ENCODE data around the gene MDP1.

DNA sequence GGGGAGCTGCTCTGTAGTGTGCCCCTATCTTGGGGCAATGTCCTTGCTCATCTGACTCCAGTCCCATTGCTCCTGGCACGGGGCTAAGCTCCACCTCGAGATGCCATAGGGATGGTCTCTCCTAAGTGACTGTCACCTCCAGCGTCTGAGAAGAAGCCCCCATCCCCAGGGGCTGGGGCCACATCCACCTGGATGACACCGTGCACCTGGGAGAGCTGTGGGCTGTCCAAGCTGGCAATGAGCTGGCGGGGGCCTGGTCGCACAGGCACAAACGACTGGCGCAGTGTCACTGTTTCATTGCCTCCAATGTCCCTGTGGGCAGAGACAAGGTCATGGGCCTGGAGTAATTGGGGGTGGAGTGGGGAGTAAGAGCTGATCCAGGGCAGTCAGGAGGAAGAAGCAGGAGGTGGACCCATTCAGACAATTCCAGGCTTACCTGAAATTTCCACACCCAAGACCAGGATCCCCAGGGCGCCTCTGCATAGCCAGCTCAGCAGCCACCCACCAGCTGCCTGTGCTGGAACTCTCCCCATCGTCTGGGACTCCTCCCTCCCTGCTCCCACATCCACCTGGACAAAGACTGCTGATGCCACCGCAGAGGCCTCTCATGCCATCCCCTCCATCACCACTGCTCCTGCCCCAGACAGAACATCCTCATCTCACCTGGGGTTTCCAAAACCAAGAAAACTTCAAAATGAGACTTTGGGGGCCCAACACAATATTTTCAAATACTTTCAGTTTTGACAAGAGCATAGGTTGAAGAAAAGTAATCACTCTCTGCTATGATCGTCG lies 33.6 kb upstream of the MDP1 start:
- TF ChIP-seq POLR2A (IDR thresholded peaks at IDR 0.05; ENCODE audit: low read depth, low read length) (no peak), TAF1 (IDR thresholded peaks at IDR 0.05; ENCODE audit: borderline replicate concordance, low read depth, low read length) (no peak), POLR2AphosphoS5 (IDR thresholded peaks at IDR 0.05; ENCODE audit: low read depth, low read length) (no peak)

Measured in GM12892 (cell line).